HG03520 (cell line): ENCODE results near the gene GSN.

ENCODE experiments used
- ATAC-seq: cut with Tn5 transposase; IDR thresholded peaks from one replicate; pipeline ENCODE4 v1.9.1; 2021; ENCODE audit warnings: mild to moderate bottlenecking, moderate library complexity; ENCODE audit not compliant: unreplicated experiment

Gene GSN

GRCh38 chr9:121242959-121243346, 25.0 kb upstream of the GSN start:
- no peak for ATAC-seq

GRCh38 chr9:121246821-121247561, 21.0 kb upstream of the GSN start:
- no peak for ATAC-seq

GRCh38 chr9:121249563-121249962, 18.4 kb upstream of the GSN start:
- no peak for ATAC-seq

DNA sequence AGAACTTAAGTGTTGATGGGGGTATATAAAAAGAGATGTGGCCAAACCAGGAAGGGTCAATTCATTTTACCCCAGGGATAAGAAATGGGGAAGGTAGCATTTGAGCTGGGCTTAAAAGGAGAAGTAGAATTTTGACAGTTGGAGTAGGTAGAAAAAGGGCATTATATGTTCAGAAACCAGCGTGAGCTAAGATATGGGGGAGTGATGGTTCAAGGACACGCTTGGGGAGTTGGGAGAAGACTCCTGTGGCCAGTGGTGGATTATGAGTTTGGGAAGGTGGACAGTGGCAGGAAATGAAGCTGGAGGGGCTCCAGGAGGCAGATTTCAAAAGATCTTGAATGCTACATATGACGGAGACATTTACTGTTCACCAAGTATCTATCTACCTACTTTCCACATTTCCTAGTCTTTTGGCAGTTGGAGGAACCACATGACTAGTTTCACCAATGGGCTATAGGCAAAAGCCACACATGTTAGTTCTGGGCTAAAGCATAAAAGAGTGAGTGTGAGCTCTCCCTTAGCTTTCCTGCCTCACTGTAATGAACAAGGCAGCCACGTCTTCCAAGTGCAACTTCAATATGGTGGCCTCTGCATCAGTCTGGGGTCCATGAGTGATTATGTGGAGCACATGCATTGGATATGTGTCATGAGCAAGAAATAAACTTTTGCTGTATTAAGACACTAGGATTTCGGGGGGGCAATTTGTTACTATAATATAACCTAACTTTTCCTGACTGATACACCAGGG, 15.7 kb upstream of the GSN start:
- ATAC-seq = no peak

DNA sequence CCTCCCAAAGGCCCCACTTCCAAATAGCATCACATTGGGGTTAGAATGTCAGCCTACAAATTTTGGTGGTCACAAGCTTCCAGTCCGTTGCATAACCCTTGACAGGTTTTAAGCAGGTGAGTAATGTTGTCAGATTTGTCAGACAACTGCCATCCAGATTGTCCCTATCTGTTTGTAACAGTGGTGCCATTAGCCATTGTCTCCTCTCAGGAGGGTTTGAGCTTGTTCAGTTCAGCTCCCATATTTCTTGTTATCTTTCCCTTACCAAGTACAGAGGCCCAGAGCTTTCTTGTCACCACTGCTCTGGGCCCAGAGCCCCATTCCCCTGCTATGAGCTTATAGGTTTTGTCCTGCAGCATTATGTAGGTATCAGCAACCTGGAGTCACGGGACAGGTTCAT, 14.8 kb upstream of the GSN start:
- ATAC-seq = no peak

GRCh38 chr9:121253821-121254501, 14.0 kb upstream of the GSN start:
- ATAC-seq = no peak

DNA sequence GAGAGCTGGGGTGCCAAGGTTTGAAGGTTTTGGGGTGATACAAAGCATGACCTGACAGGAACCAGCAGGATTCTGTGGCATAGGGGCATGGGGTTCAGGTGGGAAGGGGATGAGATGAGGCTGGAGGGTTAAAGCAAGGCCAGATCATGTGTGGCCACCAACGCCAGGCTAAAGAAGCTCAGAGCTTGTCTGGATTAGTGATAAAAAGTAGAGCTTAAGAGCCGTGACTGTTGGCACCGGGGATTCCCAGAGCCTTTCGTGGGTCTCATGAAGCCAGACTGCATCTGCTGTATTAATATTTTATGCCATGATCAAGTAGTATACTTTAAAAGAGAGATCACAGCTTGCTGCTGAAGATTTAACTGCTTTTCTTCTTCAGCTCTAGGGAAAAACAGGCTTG, 8.5 kb upstream of the GSN start:
- ATAC-seq = no peak

DNA sequence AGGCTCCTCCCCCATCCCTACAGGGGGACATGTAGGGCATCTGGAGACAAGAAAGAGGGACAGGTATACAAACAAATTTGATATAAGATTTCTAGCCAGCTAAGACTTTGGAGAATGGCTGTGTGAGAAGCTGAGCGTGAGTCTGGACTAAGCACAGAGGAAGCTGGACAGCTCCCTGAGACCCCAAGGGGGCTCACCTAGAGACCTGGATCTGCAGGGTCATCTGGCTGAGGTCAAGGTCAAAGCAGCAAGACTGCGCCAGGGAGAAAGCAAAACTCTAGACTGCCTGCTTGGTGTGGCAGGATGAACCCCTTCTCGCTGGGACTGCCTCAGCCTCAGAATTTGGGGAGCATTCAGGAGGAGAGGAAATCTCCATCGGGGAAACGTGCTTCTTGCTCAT, 8.0 kb upstream of the GSN start:
- ATAC-seq = no peak

DNA sequence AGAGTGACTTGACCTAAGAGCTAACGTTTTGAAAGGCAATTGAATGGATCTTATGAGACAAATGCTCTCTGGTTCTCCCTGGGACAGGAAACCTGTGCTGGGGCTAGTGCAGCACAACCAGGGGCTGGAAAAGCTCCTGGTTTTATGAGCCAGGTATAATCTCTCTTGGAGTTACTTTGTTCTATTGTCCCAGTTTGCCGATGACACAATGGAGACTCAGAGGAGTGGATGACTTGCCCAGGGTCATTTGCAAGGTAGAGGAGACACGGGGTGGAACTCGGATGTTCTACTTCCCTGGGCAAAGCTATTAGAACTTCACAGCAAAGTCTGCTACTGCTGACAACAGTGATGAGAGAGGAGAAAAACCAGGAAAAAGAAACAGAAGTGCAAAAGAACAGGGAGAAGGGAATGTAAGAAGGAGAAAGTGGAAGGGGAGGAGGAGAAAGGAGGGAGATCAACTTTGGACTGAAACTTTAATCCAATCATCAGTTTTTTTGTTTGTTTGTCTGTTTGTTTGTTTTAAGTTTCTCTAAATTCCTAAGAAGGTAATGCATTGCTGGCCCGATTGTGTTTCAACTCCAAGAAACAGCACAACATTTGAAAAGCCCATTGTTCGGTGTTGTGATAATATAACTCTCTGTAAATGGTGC, 7.4 kb upstream of the GSN start:
- ATAC-seq = no peak

DNA sequence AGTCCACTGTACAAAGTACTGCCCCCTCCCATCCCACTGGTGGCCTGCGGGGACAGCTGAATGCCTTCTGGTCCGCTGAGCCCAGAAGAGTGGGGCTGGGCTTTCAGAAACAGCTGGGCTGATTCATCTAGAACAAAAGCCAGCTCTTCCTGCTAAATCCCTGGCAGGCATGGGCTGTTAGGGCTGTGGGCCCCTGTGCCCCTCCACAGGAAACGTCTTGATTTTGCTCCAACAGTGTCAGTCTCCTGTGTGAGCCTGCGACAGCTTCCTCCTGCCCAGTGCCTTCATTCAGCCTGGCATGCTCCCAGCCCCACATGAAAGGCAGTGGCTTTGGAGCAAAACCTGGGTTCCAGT, 6.9 kb upstream of the GSN start:
- no peak for ATAC-seq

GRCh38 chr9:121261755-121262154, 6.2 kb upstream of the GSN start:
- no peak for ATAC-seq

- ATAC-seq = no peak
Measured at GRCh38 chr9:121262423-121262822, 5.5 kb upstream of the GSN start.

- no peak for ATAC-seq
Measured at GRCh38 chr9:121262953-121263352, 5.0 kb upstream of the GSN start.

GRCh38 chr9:121266356-121266755, 1.6 kb upstream of the GSN start:
- no peak for ATAC-seq

DNA sequence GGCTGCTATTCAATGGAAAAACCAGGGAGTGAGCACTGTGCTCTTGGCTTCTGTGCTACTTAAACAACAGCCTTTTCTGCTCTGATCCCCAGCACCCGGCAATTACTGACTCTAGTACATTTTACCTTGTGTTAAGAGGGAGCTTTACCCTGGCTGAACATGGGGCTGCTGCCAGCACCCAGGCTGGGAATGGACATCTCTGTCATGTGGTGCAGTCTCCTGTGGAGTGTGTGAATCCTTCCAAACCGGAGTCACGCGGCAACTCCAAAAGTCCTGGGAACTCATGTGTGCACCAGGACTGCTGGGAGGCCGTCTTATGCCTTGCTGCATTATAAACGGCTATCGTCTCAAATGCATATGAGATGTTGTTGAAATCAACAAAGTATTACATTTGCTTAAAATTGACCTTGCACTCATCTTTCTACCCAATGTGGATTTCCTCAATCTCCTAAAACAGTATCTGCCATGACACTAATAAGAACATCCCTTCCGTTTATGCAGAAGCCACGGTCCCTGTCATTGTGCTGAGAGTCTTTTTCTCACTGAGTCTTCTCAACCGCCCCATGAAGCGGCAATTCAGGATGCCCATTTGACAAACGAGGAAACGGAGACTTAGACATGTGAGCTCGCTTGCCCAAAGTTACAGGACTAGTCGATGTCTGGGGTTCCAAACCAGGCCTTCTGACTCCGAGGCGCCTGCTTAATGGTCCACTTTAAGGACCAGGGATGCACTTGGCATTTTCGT, 884 bp upstream of the GSN start:
- ATAC-seq = no peak

DNA sequence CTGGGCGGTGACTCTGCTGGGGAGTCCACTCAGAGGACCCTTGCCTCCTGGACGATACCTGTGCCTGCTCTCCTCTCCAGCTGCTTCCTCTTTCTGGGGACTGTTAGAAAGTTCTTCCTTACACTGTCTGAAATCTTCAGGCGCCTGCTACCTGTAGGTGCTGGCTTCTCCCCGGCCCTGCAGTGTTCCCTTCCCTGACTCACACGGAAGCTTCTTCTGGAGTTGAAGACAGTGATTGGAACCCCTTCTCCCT, 562 bp downstream of the GSN start:
- ATAC-seq = no peak

- ATAC-seq = no peak
Measured at GRCh38 chr9:121268851-121269641, 1.1 kb downstream of the GSN start.

DNA sequence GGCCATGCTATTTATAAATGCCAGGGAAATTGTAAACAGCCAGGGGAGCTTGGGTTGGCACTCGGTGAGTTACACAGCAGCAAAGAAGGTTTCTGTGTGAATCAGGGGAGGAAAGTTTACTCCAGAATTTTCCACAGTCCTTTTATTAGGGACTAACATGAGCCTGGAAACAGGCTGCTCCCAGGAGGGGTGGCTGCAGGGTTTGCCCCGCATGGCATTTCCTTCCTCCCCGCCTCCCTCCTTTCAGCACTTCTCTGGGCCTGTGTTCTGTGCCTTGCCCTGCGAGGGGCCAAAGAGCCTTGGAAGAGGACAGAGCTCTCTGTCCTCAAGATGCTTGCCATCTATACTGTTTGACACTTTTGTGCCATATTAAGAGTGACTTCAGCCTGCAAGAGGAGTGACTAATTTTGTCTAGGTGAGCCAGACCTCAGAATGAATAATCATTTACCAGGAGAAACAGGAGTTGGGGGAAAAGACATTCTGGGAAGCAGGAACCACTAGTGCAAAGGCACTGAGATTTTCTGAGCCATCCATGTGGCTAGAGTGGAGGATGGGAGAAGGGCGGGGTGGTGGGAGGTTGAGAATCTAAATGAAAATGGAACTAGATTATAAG, 1.8 kb downstream of the GSN start:
- ATAC-seq = no peak

DNA sequence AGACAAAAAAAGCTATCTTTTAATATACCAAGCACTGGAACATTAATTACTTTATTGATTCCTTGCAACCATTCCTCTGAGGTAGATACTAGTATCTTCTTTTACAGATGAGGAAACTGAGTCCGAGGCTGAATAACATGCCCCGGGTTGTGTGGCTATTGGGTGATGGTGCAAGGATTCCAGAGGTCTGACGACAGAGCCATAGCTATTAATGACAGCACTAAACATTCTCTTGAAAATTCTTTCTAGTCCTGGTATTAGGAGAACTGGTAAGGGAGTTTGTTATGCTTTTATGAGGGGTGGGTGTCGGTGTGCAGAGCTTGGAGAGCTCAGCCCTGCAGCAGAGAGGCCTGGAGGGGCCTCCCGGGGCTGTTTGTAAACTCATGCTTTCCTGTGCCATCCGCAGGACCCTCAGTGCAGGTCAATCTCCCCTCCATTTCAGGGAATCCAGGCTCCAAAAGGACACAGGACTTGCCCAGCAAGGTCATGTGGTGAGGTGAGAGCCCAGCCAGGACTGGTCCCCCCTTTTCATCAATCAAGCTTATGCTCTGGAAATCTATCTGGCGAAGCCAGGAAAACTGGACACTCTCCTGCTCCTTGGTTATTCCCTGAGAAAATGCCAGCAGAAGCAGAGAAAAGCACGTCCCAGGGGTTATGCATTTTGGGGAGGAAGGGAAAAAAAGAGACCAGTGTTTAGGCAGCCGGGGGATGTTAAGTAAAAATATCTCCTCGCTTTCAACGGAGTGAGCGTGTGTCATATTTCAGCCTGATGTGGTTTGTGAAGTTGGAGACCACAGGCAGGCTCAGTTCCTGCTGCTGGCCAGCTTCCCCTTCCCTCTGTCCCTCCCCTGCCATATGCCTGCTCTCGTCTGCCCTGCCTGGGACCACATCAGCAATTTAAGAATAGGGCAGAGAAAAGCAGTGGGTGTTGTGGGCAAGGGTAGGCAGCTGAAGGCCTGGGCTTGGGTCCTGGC, 3.7 kb downstream of the GSN start:
- no peak for ATAC-seq
